8988T (cell line): ENCODE results near the gene RRAGB.

Experiments
- DNase-seq: peaks from one replicate; pipeline ENCODE4 v3.0.0; 2011

The RRAGB gene

DNA sequence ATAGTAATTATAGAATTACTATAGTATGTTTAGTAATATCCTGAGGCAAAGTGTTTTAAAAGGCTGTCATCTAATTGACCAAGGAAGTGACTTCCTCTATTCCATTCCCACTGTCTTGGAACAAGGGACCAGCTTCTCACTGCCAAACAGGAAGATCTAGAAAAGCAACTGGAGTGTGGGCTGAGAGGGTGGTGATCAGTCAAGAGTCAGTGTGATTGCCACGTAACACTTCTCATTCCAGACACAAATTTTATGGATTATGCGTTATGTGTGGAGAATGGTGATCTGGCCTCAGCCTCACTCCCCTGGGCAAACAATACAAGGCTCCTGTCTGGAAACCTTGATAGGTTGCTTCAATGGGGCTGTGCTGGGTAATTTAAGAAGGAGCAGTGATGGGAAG is 60.0 kb downstream of the RRAGB start:
- DNase-seq: no peak

GRCh38 chrX:55778322-55778721 is 60.8 kb downstream of the RRAGB start:
- DNase-seq: no peak

DNA sequence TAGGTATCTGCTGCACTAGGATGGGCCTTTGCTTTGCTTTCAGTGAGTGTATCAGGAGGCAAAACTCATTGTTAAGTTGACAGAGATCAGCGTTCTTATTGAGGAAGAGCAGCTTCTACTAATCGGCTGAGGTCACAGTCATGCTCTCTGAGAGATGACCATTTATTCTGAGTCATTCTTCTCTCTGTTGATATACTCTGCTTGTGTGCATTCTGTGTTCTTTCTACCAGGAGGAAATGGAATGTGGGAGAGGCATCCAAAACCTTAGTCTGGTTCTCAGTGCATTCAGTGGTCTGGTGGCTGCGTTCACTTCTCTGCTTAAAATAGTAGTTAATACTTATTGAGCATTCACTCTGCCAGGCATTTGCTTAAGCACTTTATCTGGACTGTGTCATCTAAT is 66.2 kb downstream of the RRAGB start:
- DNase-seq: no peak

- no peak for DNase-seq
These were observed 69.5 kb downstream of the RRAGB start for GRCh38 chrX:55787063-55787462.

GRCh38 chrX:55787727-55788126 is 70.2 kb downstream of the RRAGB start:
- DNase-seq: no peak

DNA sequence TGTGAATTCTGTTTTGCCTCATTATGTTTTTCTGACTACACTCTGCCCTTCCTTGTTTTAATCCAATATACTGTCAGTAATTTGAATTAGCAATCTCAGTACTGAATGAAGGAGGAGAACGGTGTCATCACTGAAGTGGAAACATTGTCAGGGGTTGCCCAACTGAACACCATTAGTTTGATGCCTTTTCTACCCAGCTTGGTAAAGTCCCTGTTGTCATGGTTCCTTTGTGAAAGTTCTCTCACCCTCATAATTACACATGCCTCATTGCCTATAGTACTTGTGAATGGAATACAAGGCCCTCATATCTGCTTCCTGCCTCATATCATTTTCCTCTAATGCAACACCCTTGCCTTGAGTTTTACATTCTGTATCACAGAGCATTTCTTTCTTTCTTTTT is 76.9 kb downstream of the RRAGB start:
- no peak for DNase-seq

DNA sequence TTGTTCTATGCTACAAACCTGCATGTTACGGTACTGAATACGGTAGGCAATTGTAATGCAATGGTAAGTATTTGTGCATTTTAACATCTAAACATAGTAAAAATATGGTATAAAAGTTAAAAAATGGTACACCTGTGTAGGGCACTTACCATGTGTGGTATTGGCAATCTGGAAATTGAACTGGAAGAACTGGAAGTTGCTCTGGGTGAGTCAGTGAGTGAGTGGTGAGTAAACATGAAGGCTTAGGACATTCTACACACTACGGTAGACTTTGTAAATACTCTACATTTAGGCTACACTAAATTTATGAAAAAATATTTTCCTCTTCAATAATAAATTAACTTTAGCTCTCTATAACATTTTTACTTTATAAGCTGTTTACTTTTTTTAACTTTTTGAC is 78.9 kb downstream of the RRAGB start:
- no peak for DNase-seq

GRCh38 chrX:55801811-55802210 is 84.3 kb downstream of the RRAGB start:
- DNase-seq: no peak
